Skeletal muscle tissue (tissue), 4 donors: ENCODE results near the gene MARCHF6. TPM values are rescaled to one million over a fixed set of nuclear protein-coding genes. Genes with fewer than 3 reads are reported as not detected.

Experiments used
- H3K27ac ChIP-seq: one replicate; pipeline ENCODE4 v1.7.0; 2013; ENCODE audit warnings: mild to moderate bottlenecking, low read depth, low read length, inconsistent platforms
- H3K27me3 ChIP-seq, 3 donors: one replicate each; pipeline ENCODE4 v1.7.0; 2013; ENCODE audit warnings: low read length in 3 of 3; ENCODE audit not compliant: control insufficient read depth in 3 of 3, insufficient read depth in 3 of 3
- H3K36me3 ChIP-seq, 3 donors: one replicate each; pipeline ENCODE4 v1.7.0; 2013; ENCODE audit warnings: low read length in 3 of 3; ENCODE audit not compliant: control insufficient read depth in 3 of 3, insufficient read depth in 3 of 3
- H3K4me1 ChIP-seq, 3 donors: one replicate each; pipeline ENCODE4 v1.7.0; 2013; ENCODE audit warnings: low read length in 3 of 3, mild to moderate bottlenecking in 3 of 3; ENCODE audit not compliant: control insufficient read depth in 3 of 3, insufficient read depth in 3 of 3
- H3K4me3 ChIP-seq, 3 donors: one replicate each; pipeline ENCODE4 v1.7.0; 2013; ENCODE audit warnings: low read length in 3 of 3
- H3K9ac ChIP-seq, 3 donors: one replicate each; pipeline ENCODE4 v1.7.0; 2013; ENCODE audit warnings: low read length in 3 of 3, mild to moderate bottlenecking in 3 of 3, moderate library complexity in 2 of 3, low read depth in 1 of 3
- H3K9me3 ChIP-seq, 3 donors: one replicate each; pipeline ENCODE4 v1.7.0; 2013; ENCODE audit warnings: low read length in 3 of 3; ENCODE audit not compliant: control insufficient read depth in 3 of 3
- total RNA-seq: library from RNA; depleted of rRNA; stranded (reverse); fragments of >200 nt; gene quantifications from one replicate; pipeline ENCODE4 v1.2.3, GENCODE V29; 2014
- donor health status: Osteomylitis.

MARCHF6 gene
- total RNA-seq, 1 donor from 2014 or later = 110 TPM

- peak overlapping the region; percentile 80 to 85 (median 84) for H3K4me3 ChIP-seq
- H3K27me3 ChIP-seq = no peaks in the 10 kb centered on the region
- H3K27ac ChIP-seq = peak overlapping the region; percentile 74
- peaks cover 34 to 42% (median 41%) of the 10 kb centered on the region in 3 donors for H3K4me1 ChIP-seq
- H3K9me3 ChIP-seq = no peaks in the 10 kb centered on the region
- no peaks in the 10 kb centered on the region for H3K36me3 ChIP-seq
- peak overlapping the region; percentile 88 to 91 (median 88) for H3K9ac ChIP-seq
Measured at GRCh38 chr5:10333154-10334006, 20.1 kb upstream of the MARCHF6 start.

GRCh38 chr5:10334831-10335230 is 18.7 kb upstream of the MARCHF6 start:
- Histone ChIP-seq H3K4me1 (peaks cover 29 to 36% (median 35%) of the 10 kb centered on the region in 3 donors), H3K9ac (no peak overlapping the region), H3K9me3 (no peaks in the 10 kb centered on the region), H3K36me3 (no peaks in the 10 kb centered on the region), H3K27ac (no peak overlapping the region), H3K27me3 (no peaks in the 10 kb centered on the region), H3K4me3 (no peak overlapping the region)

- Histone ChIP-seq H3K27ac (no peak overlapping the region), H3K4me1 (peaks cover 19 to 26% (median 24%) of the 10 kb centered on the region in 3 donors), H3K27me3 (no peaks in the 10 kb centered on the region), H3K9me3 (no peaks in the 10 kb centered on the region), H3K9ac (no peak overlapping the region), H3K36me3 (no peaks in the 10 kb centered on the region), H3K4me3 (no peak overlapping the region)
Measured at GRCh38 chr5:10335711-10336470, 17.6 kb upstream of the MARCHF6 start.

GRCh38 chr5:10337107-10337506 is 16.4 kb upstream of the MARCHF6 start:
- Histone ChIP-seq H3K9me3 (no peaks in the 10 kb centered on the region), H3K4me1 (peaks cover 7 to 14% (median 12%) of the 10 kb centered on the region in 3 donors), H3K36me3 (no peaks in the 10 kb centered on the region), H3K9ac (no peak overlapping the region), H3K4me3 (no peak overlapping the region), H3K27ac (no peak overlapping the region), H3K27me3 (no peaks in the 10 kb centered on the region)

- Histone ChIP-seq H3K4me3 (no peak overlapping the region), H3K9ac (no peak overlapping the region), H3K4me1 (peaks cover 3 to 12% (median 9%) of the 10 kb centered on the region in 3 donors), H3K36me3 (no peaks in the 10 kb centered on the region), H3K9me3 (no peaks in the 10 kb centered on the region), H3K27ac (no peak overlapping the region), H3K27me3 (no peaks in the 10 kb centered on the region)
Measured at GRCh38 chr5:10337986-10338385, 15.5 kb upstream of the MARCHF6 start.

- Histone ChIP-seq H3K27ac (no peak overlapping the region), H3K9ac (no peak overlapping the region), H3K36me3 (no peaks in the 10 kb centered on the region), H3K4me1 (peaks cover 0 to 5% (median 4%) of the 10 kb centered on the region in 3 donors), H3K27me3 (no peaks in the 10 kb centered on the region), H3K4me3 (no peak overlapping the region), H3K9me3 (no peaks in the 10 kb centered on the region)
Measured at GRCh38 chr5:10338686-10339057, 14.8 kb upstream of the MARCHF6 start.

- no peak overlapping the region for H3K27ac ChIP-seq
- H3K9ac ChIP-seq = no peak overlapping the region
- H3K4me1 ChIP-seq = peaks cover 0 to 1% (median under 1%) of the 10 kb centered on the region in 3 donors
- H3K9me3 ChIP-seq = no peaks in the 10 kb centered on the region
- H3K27me3 ChIP-seq = no peaks in the 10 kb centered on the region
- H3K4me3 ChIP-seq = no peak overlapping the region
- H3K36me3 ChIP-seq = no peaks in the 10 kb centered on the region
Measured at GRCh38 chr5:10339058-10339811, 14.3 kb upstream of the MARCHF6 start.

- Histone ChIP-seq H3K27ac (no peak overlapping the region), H3K9ac (no peak overlapping the region), H3K4me1 (no peaks in the 10 kb centered on the region), H3K36me3 (no peaks in the 10 kb centered on the region), H3K4me3 (no peak overlapping the region), H3K9me3 (no peaks in the 10 kb centered on the region), H3K27me3 (no peaks in the 10 kb centered on the region)
Measured at GRCh38 chr5:10339958-10340357, 13.5 kb upstream of the MARCHF6 start.

GRCh38 chr5:10343486-10343885 is 10.0 kb upstream of the MARCHF6 start:
- H3K9ac ChIP-seq = no peak overlapping the region
- H3K27me3 ChIP-seq = no peaks in the 10 kb centered on the region
- H3K4me3 ChIP-seq = no peak overlapping the region
- no peaks in the 10 kb centered on the region for H3K36me3 ChIP-seq
- no peaks in the 10 kb centered on the region for H3K4me1 ChIP-seq
- H3K27ac ChIP-seq = no peak overlapping the region
- no peaks in the 10 kb centered on the region for H3K9me3 ChIP-seq
